Osteoblast (primary cell): ENCODE results near the gene MED13L. TPM values are rescaled to one million over a fixed set of nuclear protein-coding genes. Genes with fewer than 3 reads are reported as not detected.

ENCODE experiments used
- DNase-seq: peaks from one replicate; pipeline ENCODE4 v3.0.0; 2011; ENCODE audit warnings: low spot score, mixed read lengths; ENCODE audit not compliant: insufficient read length; ENCODE audit errors: missing footprints
- H2AFZ ChIP-seq: 2 replicates; pipeline ENCODE4 v1.6.0; 2011; ENCODE audit warnings: mild to moderate bottlenecking, low read length
- H3K27ac ChIP-seq: 2 replicates; pipeline ENCODE4 v1.5.1; 2011; ENCODE audit warnings: mild to moderate bottlenecking, low read depth, low read length, moderate library complexity
- H3K27me3 ChIP-seq: 2 replicates; pipeline ENCODE4 v1.6.0; 2012; ENCODE audit warnings: mild to moderate bottlenecking, control low read depth, inconsistent platforms, low read length, moderate library complexity; ENCODE audit not compliant: insufficient read depth
- H3K36me3 ChIP-seq: 2 replicates; pipeline ENCODE4 v1.5.1; 2011; ENCODE audit warnings: mild to moderate bottlenecking, low read length, control low read depth, moderate library complexity; ENCODE audit not compliant: insufficient read depth
- H3K4me1 ChIP-seq: 2 replicates; pipeline ENCODE4 v1.5.1; 2011; ENCODE audit warnings: mild to moderate bottlenecking, low read length, control low read depth, moderate library complexity; ENCODE audit not compliant: insufficient read depth
- H3K4me2 ChIP-seq: 2 replicates; pipeline ENCODE4 v1.6.0; 2011; ENCODE audit warnings: mild to moderate bottlenecking, low read length; ENCODE audit not compliant: insufficient read depth
- H3K4me3 ChIP-seq: fragments of 200-600 bp; sonication (generic); 3 replicates; pipeline ENCODE4 v1.5.1; 2012; ENCODE audit warnings: mild to moderate bottlenecking, low read length, inconsistent platforms; ENCODE audit not compliant: insufficient read depth
- H3K79me2 ChIP-seq: 2 replicates; pipeline ENCODE4 v1.6.0; 2012; ENCODE audit warnings: mild to moderate bottlenecking, low read length, control low read depth, inconsistent platforms; ENCODE audit not compliant: insufficient read depth
- H3K9me3 ChIP-seq: 2 replicates; pipeline ENCODE4 v1.5.1; 2011; ENCODE audit warnings: low read depth, low read length, control low read depth
- H4K20me1 ChIP-seq: 2 replicates; pipeline ENCODE4 v1.6.0; 2012; ENCODE audit warnings: mild to moderate bottlenecking, low read length, control low read depth; ENCODE audit not compliant: insufficient read depth
- total RNA-seq: library from RNA; depleted of rRNA; stranded (reverse); fragments of >200 nt; gene quantifications from 2 replicates; pipeline ENCODE4 v1.2.3, GENCODE V29; 2012
- TF ChIP-seq, protein P1 (sequence below): IDR thresholded peaks from 2 replicates; pipeline ENCODE4 v1.5.1; 2011; ENCODE audit warnings: mild to moderate bottlenecking, low read depth, low read length, moderate library complexity; ENCODE audit errors: extremely low read depth

MED13L gene
- total RNA-seq, 1 donor = 359 TPM

GRCh38 chr12:116087962-116088361 is 189.5 kb downstream of the MED13L start:
- Histone ChIP-seq H3K4me3 (no peak overlapping the region), H4K20me1 (peaks cover 41% of the 10 kb centered on the region), H3K79me2 (peaks cover 95% of the 10 kb centered on the region), H3K9me3 (no peaks in the 10 kb centered on the region), H3K27me3 (no peaks in the 10 kb centered on the region), H2AFZ (no peak overlapping the region), H3K4me2 (no peak overlapping the region), H3K36me3 (no peaks in the 10 kb centered on the region), H3K4me1 (no peaks in the 10 kb centered on the region), H3K27ac (no peak overlapping the region)
- TF ChIP-seq, protein P1, sequence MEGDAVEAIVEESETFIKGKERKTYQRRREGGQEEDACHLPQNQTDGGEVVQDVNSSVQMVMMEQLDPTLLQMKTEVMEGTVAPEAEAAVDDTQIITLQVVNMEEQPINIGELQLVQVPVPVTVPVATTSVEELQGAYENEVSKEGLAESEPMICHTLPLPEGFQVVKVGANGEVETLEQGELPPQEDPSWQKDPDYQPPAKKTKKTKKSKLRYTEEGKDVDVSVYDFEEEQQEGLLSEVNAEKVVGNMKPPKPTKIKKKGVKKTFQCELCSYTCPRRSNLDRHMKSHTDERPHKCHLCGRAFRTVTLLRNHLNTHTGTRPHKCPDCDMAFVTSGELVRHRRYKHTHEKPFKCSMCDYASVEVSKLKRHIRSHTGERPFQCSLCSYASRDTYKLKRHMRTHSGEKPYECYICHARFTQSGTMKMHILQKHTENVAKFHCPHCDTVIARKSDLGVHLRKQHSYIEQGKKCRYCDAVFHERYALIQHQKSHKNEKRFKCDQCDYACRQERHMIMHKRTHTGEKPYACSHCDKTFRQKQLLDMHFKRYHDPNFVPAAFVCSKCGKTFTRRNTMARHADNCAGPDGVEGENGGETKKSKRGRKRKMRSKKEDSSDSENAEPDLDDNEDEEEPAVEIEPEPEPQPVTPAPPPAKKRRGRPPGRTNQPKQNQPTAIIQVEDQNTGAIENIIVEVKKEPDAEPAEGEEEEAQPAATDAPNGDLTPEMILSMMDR = no peak
- no peak for DNase-seq

DNA sequence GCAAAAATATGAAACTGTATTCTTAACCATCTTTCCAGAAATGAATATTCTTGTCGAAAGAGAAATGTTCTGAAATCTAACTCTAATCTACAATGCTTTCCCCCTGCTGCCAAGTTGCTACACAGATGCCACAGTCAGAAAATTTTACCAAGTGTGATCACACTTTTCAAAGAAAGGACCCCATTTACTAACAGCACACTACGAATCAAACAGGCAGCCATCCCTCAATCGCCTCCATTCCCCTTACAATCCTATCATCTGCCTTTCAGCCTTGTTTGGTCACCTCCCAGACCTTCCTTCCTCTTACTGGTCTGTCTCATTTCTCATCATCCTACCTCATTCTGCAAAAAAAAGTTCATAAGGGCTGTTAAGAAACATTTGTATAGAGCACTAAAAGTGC is 190.1 kb downstream of the MED13L start:
- H3K9me3 ChIP-seq = no peaks in the 10 kb centered on the region
- H3K4me3 ChIP-seq = no peak overlapping the region
- H3K27ac ChIP-seq = no peak overlapping the region
- H3K4me2 ChIP-seq = no peak overlapping the region
- no peak overlapping the region for H2AFZ ChIP-seq
- DNase-seq = no peak
- H4K20me1 ChIP-seq = peaks cover 41% of the 10 kb centered on the region
- no peaks in the 10 kb centered on the region for H3K27me3 ChIP-seq
- H3K79me2 ChIP-seq = peaks cover 94% of the 10 kb centered on the region
- H3K4me1 ChIP-seq = no peaks in the 10 kb centered on the region
- H3K36me3 ChIP-seq = no peaks in the 10 kb centered on the region
- TF ChIP-seq, protein P1 = no peak

DNA sequence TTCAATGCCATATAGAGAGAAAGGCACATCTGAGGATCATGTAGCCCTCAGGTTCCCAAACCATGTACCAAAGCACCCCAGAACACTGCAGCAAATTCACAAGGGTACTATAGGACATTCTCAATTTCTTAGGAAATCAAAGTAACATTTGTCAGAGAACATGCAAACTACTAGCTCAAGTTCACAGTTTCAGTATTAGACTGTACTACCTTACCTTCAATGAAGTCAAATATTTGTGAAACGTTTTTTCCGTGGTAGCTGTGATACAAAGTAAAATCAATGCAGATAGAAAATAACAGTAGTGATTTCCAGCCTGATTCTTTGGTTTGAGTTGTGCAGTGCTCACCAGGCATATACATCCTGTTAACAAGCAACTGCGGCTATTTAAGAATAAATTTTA is 197.1 kb downstream of the MED13L start:
- peaks cover 32% of the 10 kb centered on the region for H4K20me1 ChIP-seq
- H3K27ac ChIP-seq = no peak overlapping the region
- no peaks in the 10 kb centered on the region for H3K27me3 ChIP-seq
- DNase-seq = no peak
- H3K9me3 ChIP-seq = no peaks in the 10 kb centered on the region
- no peak overlapping the region for H3K4me2 ChIP-seq
- H3K4me1 ChIP-seq = no peaks in the 10 kb centered on the region
- no peaks in the 10 kb centered on the region for H3K36me3 ChIP-seq
- peaks cover 69% of the 10 kb centered on the region for H3K79me2 ChIP-seq
- H2AFZ ChIP-seq = no peak overlapping the region
- TF ChIP-seq, protein P1 = no peak
- no peak overlapping the region for H3K4me3 ChIP-seq

DNA sequence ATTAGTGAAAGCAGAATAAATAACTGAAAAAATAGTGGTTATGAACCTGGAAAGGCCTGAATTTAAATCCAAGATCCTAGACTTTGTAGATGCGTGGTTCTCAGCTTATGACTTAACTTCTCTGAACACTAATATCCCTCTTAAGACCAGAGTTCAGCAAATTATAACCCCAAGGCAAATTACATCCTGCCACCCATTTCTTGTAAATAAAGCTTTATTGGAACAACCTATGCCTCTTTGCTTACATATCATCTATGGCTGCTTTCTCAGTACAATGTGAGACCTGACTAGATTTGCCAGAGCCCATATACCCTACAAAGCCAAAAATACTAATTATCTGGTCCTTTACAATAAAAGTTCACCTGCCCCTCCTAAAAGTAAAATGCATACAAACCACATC is 199.1 kb downstream of the MED13L start:
- H3K4me1 ChIP-seq = no peaks in the 10 kb centered on the region
- no peak overlapping the region for H3K4me2 ChIP-seq
- peaks cover 67% of the 10 kb centered on the region for H3K79me2 ChIP-seq
- H3K27me3 ChIP-seq = no peaks in the 10 kb centered on the region
- H3K9me3 ChIP-seq = no peaks in the 10 kb centered on the region
- TF ChIP-seq, protein P1 = no peak
- H3K27ac ChIP-seq = no peak overlapping the region
- peaks cover 26% of the 10 kb centered on the region for H4K20me1 ChIP-seq
- DNase-seq = no peak
- H3K36me3 ChIP-seq = no peaks in the 10 kb centered on the region
- H2AFZ ChIP-seq = no peak overlapping the region
- H3K4me3 ChIP-seq = no peak overlapping the region
